H1 (cell line): ENCODE data around the gene COMT. TPM values are rescaled to one million over a fixed set of nuclear protein-coding genes. Genes with fewer than 3 reads are reported as not detected.

Source experiments
- ASH2L ChIP-seq: fragments of 200-600, 300-600 bp; sonication (generic); IDR thresholded peaks from one replicate; pipeline ENCODE4 v1.7.1; 2017; ENCODE audit warnings: low read length
- CHD7 ChIP-seq: fragments of 300-600 bp; sonication (generic); IDR thresholded peaks from 2 replicates; pipeline ENCODE4 v1.7.1; 2012; ENCODE audit warnings: low read length, moderate library complexity, mild to moderate bottlenecking, inconsistent platforms; ENCODE audit not compliant: insufficient replicate concordance
- CTBP2 ChIP-seq: IDR thresholded peaks from 2 replicates; pipeline ENCODE4 v1.7.0; 2011; ENCODE audit warnings: borderline replicate concordance, mild to moderate bottlenecking, moderate library complexity, mixed read lengths, low read length; ENCODE audit not compliant: insufficient read depth, insufficient read length
- EGR1 ChIP-seq: IDR thresholded peaks from 2 replicates; pipeline ENCODE4 v1.6.1; 2011; ENCODE audit warnings: low read depth, low read length, borderline replicate concordance
- JUND ChIP-seq: IDR thresholded peaks from 2 replicates; pipeline ENCODE4 v1.6.1; 2011; ENCODE audit warnings: mild to moderate bottlenecking, improper control_type of control experiment, low read length
- SAP30 ChIP-seq: fragments of 300-600 bp; sonication (generic); IDR thresholded peaks from 2 replicates; pipeline ENCODE4 v1.7.1; 2012; ENCODE audit warnings: low read length, moderate library complexity, mild to moderate bottlenecking, inconsistent platforms; ENCODE audit not compliant: insufficient read depth, insufficient replicate concordance
- SUZ12 ChIP-seq: fragments of 200-600 bp; sonication (generic); IDR thresholded peaks from 2 replicates; pipeline ENCODE4 v1.6.1; 2012; ENCODE audit warnings: mild to moderate bottlenecking, inconsistent platforms, low read length, moderate library complexity, mixed read lengths
- TAF7 ChIP-seq: optimal IDR thresholded peaks from 2 replicates; pipeline ENCODE3; 2011; ENCODE audit warnings: low read depth, mild to moderate bottlenecking, inconsistent platforms, low read length, moderate library complexity, borderline replicate concordance
- polyA plus RNA-seq, 7 experiments: library from polyadenylated mRNA; depleted of rRNA in 3 of 7; stranded (reverse) in 5 of 7; unstranded in 2 of 7; fragments of >200 nt in 5 of 7; fragments of 200-250 nt in 2 of 7; gene quantifications; 1 replicate in 5 of 7; 2 replicates in 1 of 7; 4 replicates in 1 of 7; pipeline versions ENCODE4 v1.2.1 to v1.2.3, GENCODE V29; 2011 to 2013; ENCODE audit warnings: missing spikeins in 2 of 7, mixed read lengths in 2 of 7
- total RNA-seq: library from RNA; stranded (reverse); fragmentation: NEBNext Ultra II Directional; extraction: Animal tissue kit (Norgen Biotek cat#: 25700); gene quantifications from 2 replicates; pipeline ENCODE4 v1.2.1, GENCODE V29; 2021

COMT gene
- total and polyA plus RNA-seq, 2 of the 8 experiments (the other 6 are each of a cell fraction or from before 2014, with no cell fraction given): 15.2 to 33.7 TPM

GRCh38 chr22:19964701-19965386 is 23.3 kb downstream of the COMT start (continued):
- no peak for TF ChIP-seq CHD7
- no peak for TF ChIP-seq EGR1
- no peak for TF ChIP-seq JUND
- TF ChIP-seq TAF7: no peak
- no peak for TF ChIP-seq ASH2L
- TF ChIP-seq SAP30: no peak
- no peak for TF ChIP-seq CTBP2
- TF ChIP-seq SUZ12: no peak
